Left ventricle myocardium inferior (tissue), 1 donor: ENCODE measurements around the gene HNF1A. TPM values are rescaled to one million over a fixed set of nuclear protein-coding genes. Genes with fewer than 3 reads are reported as not detected.

Experiments
- DNase-seq: peaks from one replicate; pipeline ENCODE4 v3.0.0-alpha.2; 2020
- H3K27ac ChIP-seq: fragments of 200-600 bp; replicated peaks from 2 replicates; pipeline ENCODE4 v1.8.0; 2021
- H3K27me3 ChIP-seq: fragments of 200-600 bp; 2 replicates; pipeline ENCODE4 v1.8.0; 2021; ENCODE audit warnings: low read depth
- H3K36me3 ChIP-seq: fragments of 200-600 bp; 2 replicates; pipeline ENCODE4 v1.8.0; 2021
- H3K4me1 ChIP-seq: fragments of 200-600 bp; 2 replicates; pipeline ENCODE4 v1.8.0; 2021
- H3K4me3 ChIP-seq: fragments of 200-600 bp; 2 replicates; pipeline ENCODE4 v1.8.0; 2021; ENCODE audit warnings: mild to moderate bottlenecking, moderate library complexity
- H3K9me3 ChIP-seq: fragments of 200-600 bp; replicated peaks from 2 replicates; pipeline ENCODE4 v1.8.0; 2021
- CTCF ChIP-seq: fragments of 200-600 bp; IDR thresholded peaks from 2 replicates; pipeline ENCODE4 v1.8.0; 2021; ENCODE audit warnings: antibody characterized with exemption, mild to moderate bottlenecking, borderline replicate concordance
- intact Hi-C: fragments of 100-400 bp; cut with micrococcal nuclease; formaldehyde crosslinking; loops from one replicate; pipeline ENCODE4 v1.11.0; 2022
- total RNA-seq: library from RNA; stranded (reverse); fragmentation: NEBNext Ultra II Directional; extraction: Animal tissue kit (Norgen Biotek cat#: 25700); gene quantifications from one replicate; pipeline ENCODE4 v1.2.1, GENCODE V29; 2021
- donor health status: DM: no; HTN: yes; CAD: no; lungs with severe emphysema.

Gene HNF1A
- total RNA-seq, 1 donor from 2014 or later, result not detected

GRCh38 chr12:120933786-120934185 lies 44.6 kb upstream of the HNF1A start:
- TF ChIP-seq CTCF, result no peak
- Histone ChIP-seq H3K4me3 (no peak overlapping the region), H3K9me3 (no peaks in the 10 kb centered on the region), H3K27me3 (peaks cover 22% of the 10 kb centered on the region), H3K4me1 (no peaks in the 10 kb centered on the region), H3K36me3 (no peaks in the 10 kb centered on the region), H3K27ac (no peak overlapping the region)
- DNase-seq, result no peak
- intact Hi-C loops, result no loop called here

DNA sequence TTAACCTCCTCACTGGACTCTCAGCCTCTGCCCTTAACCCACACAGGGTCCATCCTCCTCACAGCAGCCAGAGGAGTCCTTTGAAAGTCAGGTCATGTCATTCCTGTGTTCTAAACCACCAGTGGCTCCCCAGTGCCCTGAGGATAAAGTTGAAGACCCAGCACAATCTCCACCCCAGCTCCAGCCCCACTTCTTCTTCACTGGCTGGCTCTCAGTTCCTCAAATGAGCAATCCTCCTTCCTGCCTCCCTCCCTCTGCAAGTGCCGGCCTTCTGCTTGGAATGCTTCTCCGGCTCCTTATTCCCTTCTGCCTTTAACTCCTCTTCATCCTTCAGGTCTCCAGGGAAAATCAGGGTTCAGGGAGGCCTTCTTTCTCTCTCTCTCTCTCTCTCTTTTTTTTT lies 42.1 kb upstream of the HNF1A start:
- DNase-seq, result peak; percentile 19
- intact Hi-C loops, result no loop called here
- Histone ChIP-seq H3K27ac (peak overlapping the region; percentile 19), H3K9me3 (no peaks in the 10 kb centered on the region), H3K27me3 (peaks cover 22% of the 10 kb centered on the region), H3K4me1 (no peaks in the 10 kb centered on the region), H3K4me3 (no peak overlapping the region), H3K36me3 (no peaks in the 10 kb centered on the region)
- TF ChIP-seq CTCF, result no peak

- no peak for TF ChIP-seq CTCF
- Histone ChIP-seq H3K9me3 (no peaks in the 10 kb centered on the region), H3K36me3 (no peaks in the 10 kb centered on the region), H3K27me3 (peaks cover 22% of the 10 kb centered on the region), H3K27ac (no peak overlapping the region), H3K4me1 (no peaks in the 10 kb centered on the region), H3K4me3 (no peak overlapping the region)
- intact Hi-C loops, result no loop called here
- no peak for DNase-seq
Observed at GRCh38 chr12:120938496-120938895, 39.8 kb upstream of the HNF1A start.

- H3K36me3 ChIP-seq, result no peaks in the 10 kb centered on the region
- H3K27ac ChIP-seq, result no peak overlapping the region
- H3K27me3 ChIP-seq, result peaks cover 22% of the 10 kb centered on the region
- H3K4me3 ChIP-seq, result no peak overlapping the region
- DNase-seq, result peak; percentile 29
- no peaks in the 10 kb centered on the region for H3K4me1 ChIP-seq
- TF ChIP-seq CTCF, result no peak
- intact Hi-C loops, result no loop called here
- H3K9me3 ChIP-seq, result no peaks in the 10 kb centered on the region
Observed at GRCh38 chr12:120939523-120939922, 38.8 kb upstream of the HNF1A start.

DNA sequence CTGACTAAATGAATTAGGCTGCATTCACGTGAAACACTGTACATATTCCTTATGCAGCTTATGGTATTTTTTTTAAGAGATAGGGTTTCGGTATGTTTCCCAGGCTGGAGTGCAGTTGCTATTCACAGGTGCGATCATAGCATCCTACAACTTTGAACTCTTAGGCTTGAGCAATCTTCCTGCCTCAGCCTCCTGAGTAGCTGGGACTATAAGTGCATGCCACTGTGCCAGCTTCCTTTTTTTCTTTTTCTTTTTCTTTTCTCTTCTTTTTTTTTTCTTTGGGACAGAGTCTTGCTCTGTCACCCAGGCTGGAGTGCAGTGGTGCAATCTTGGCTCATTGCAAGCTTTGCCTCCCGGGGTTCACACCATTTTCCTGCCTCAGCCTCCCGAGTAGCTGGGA lies 38.3 kb upstream of the HNF1A start:
- no peak for TF ChIP-seq CTCF
- H3K36me3 ChIP-seq, result no peaks in the 10 kb centered on the region
- intact Hi-C loops, result no loop called here

DNA sequence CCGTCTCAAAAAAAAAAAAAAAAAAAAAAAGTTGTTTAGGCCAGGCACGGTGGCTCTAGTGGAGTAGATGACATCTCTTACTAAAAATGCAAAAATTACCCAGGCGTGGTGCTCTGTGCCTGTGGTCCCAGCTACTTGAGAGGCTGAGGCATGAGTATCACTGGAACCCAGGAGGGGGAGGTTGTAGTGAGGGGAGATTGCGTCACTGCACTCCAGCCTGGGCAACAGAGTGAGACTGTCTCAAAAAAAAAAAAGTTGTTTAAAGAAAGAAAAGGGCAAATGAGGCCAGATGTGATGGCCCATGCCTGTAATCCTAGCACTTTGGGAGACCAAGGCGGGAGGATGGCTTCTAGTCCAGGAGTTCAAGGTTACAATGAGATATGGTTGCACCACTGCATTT lies 37.5 kb upstream of the HNF1A start:
- Histone ChIP-seq H3K27ac (no peak overlapping the region), H3K4me3 (no peak overlapping the region), H3K9me3 (no peaks in the 10 kb centered on the region), H3K4me1 (no peaks in the 10 kb centered on the region), H3K27me3 (peaks cover 22% of the 10 kb centered on the region), H3K36me3 (no peaks in the 10 kb centered on the region)
- no peak for TF ChIP-seq CTCF
- DNase-seq, result no peak
- intact Hi-C loops, result no loop called here

More for the DNA sequence above, 38.3 kb upstream of the HNF1A start:
- peaks cover 22% of the 10 kb centered on the region for H3K27me3 ChIP-seq
- H3K4me3 ChIP-seq, result no peak overlapping the region
- no peaks in the 10 kb centered on the region for H3K9me3 ChIP-seq
- H3K4me1 ChIP-seq, result no peaks in the 10 kb centered on the region
- no peak overlapping the region for H3K27ac ChIP-seq
- DNase-seq, result no peak
